Mucosa of gallbladder (tissue), 1 donor: ENCODE data around the gene OSR1. TPM values are rescaled to one million over a fixed set of nuclear protein-coding genes. Genes with fewer than 3 reads are reported as not detected.
"Not testable (repeated sequence)": the region's sequence is repeated elsewhere in the genome, so short reads cannot be mapped to it uniquely, and the experiment has no call there.

ENCODE experiments used
- DNase-seq: peaks from one replicate; pipeline ENCODE4 v3.0.0-alpha.2; 2020; ENCODE audit warnings: low spot score
- total RNA-seq: library from RNA; stranded (reverse); gene quantifications from one replicate; pipeline ENCODE4 v1.2.1, GENCODE V29; 2021
- donor health status: DM: no; HTN: no; CAD: no.

Gene OSR1
- total RNA-seq, 1 donor from 2014 or later = 4.9 TPM

- DNase-seq = no peak
These were observed 25.9 kb downstream of the OSR1 start for GRCh38 chr2:19332503-19332902.

- DNase-seq = no peak
These were observed 27.0 kb downstream of the OSR1 start for GRCh38 chr2:19331450-19331849.

- DNase-seq = no peak
These were observed 28.0 kb downstream of the OSR1 start for GRCh38 chr2:19330436-19330835.

GRCh38 chr2:19329445-19329844 lies 29.0 kb downstream of the OSR1 start:
- DNase-seq = no peak

- DNase-seq = no peak
These were observed 30.9 kb downstream of the OSR1 start for GRCh38 chr2:19327496-19327895.

- DNase-seq = no peak
These were observed 36.5 kb downstream of the OSR1 start for GRCh38 chr2:19321946-19322345.

GRCh38 chr2:19320813-19321212 lies 37.6 kb downstream of the OSR1 start:
- no peak for DNase-seq

- DNase-seq = no peak
These were observed 38.7 kb downstream of the OSR1 start for GRCh38 chr2:19319698-19320097.

GRCh38 chr2:19319064-19319463 lies 39.4 kb downstream of the OSR1 start:
- no peak for DNase-seq

GRCh38 chr2:19313553-19313952 lies 44.9 kb downstream of the OSR1 start:
- DNase-seq = no peak

GRCh38 chr2:19312949-19313348 lies 45.5 kb downstream of the OSR1 start:
- DNase-seq = no peak

- not testable (repeated sequence) for DNase-seq
These were observed 52.4 kb downstream of the OSR1 start for GRCh38 chr2:19306065-19306464.

- not testable (repeated sequence) for DNase-seq
These were observed 52.9 kb downstream of the OSR1 start for GRCh38 chr2:19305400-19306055.

GRCh38 chr2:19301706-19302105 lies 56.7 kb downstream of the OSR1 start:
- DNase-seq = no peak
